HepG2 (cell line): ENCODE data around the gene NAP1L1. TPM values are rescaled to one million over a fixed set of nuclear protein-coding genes. Genes with fewer than 3 reads are reported as not detected.

Experiments used
- CHD2 ChIP-seq: IDR thresholded peaks from 2 replicates; pipeline ENCODE4 v1.6.1; 2011; ENCODE audit warnings: low read depth, low read length, improper control_type of control experiment
- FOXK2 ChIP-seq: fragments of 450-650 bp; IDR thresholded peaks from 2 replicates; pipeline ENCODE4 v1.6.1; 2016
- GPN1 ChIP-seq: sonication (generic); formaldehyde crosslinking; IDR thresholded peaks from 2 replicates; pipeline ENCODE4 v1.5.1; 2020; ENCODE audit warnings: missing genetic modification reagents, borderline replicate concordance
- MAF1 ChIP-seq: sonication (generic); formaldehyde crosslinking; IDR thresholded peaks from 2 replicates; pipeline ENCODE4 v1.5.0; 2020; ENCODE audit warnings: missing genetic modification reagents, borderline replicate concordance
- RBFOX2 ChIP-seq: fragments of 200-400 bp; formaldehyde crosslinking; IDR thresholded peaks from 2 replicates; pipeline ENCODE4 v1.6.1; 2017; ENCODE audit warnings: low read depth, mild to moderate bottlenecking, low read length
- SETDB1 ChIP-seq: sonication (generic); formaldehyde crosslinking; IDR thresholded peaks from 2 replicates; pipeline ENCODE4 v1.5.1; 2020; ENCODE audit warnings: missing genetic modification reagents, mild to moderate bottlenecking, borderline replicate concordance
- ZMYM4 ChIP-seq: sonication (generic); formaldehyde crosslinking; IDR thresholded peaks from 2 replicates; pipeline ENCODE4 v1.8.1; 2023; ENCODE audit warnings: mild to moderate bottlenecking, missing genetic modification reagents
- ZNF138 ChIP-seq: sonication (generic); formaldehyde crosslinking; IDR thresholded peaks from 2 replicates; pipeline ENCODE4 v1.5.0; 2020; ENCODE audit warnings: mild to moderate bottlenecking, low read depth, missing genetic modification reagents
- ZNF367 ChIP-seq: sonication (generic); formaldehyde crosslinking; IDR thresholded peaks from 2 replicates; pipeline ENCODE4 v1.4.0; 2020; ENCODE audit warnings: missing genetic modification reagents, borderline replicate concordance
- ZNF484 ChIP-seq: sonication (generic); formaldehyde crosslinking; IDR thresholded peaks from 2 replicates; pipeline ENCODE4 v1.5.1; 2020; ENCODE audit warnings: mild to moderate bottlenecking, low read depth, missing genetic modification reagents, borderline replicate concordance
- ZNF510 ChIP-seq: sonication (generic); formaldehyde crosslinking; IDR thresholded peaks from 2 replicates; pipeline ENCODE4 v1.4.0; 2020; ENCODE audit warnings: low read depth, mild to moderate bottlenecking, missing genetic modification reagents
- polyA plus RNA-seq, 8 experiments: library from polyadenylated mRNA; depleted of rRNA in 3 of 8; stranded (reverse) in 7 of 8; unstranded in 1 of 8; fragments of >200 nt; fragmentation: Illumina TruSeq in 4 of 8; extraction: Trizol in 4 of 8; gene quantifications; 2 replicates each; pipeline versions ENCODE4 v1.2.1 to v1.2.3, GENCODE V29; 2011 to 2016; ENCODE audit warnings: low read depth in 4 of 8, missing spikeins in 1 of 8, mixed read lengths in 1 of 8; ENCODE audit not compliant: insufficient read depth in 1 of 8
- total RNA-seq, 5 experiments: library from RNA; depleted of rRNA; stranded (reverse); fragments of >200 nt; fragmentation: Illumina TruSeq; extraction: Trizol; gene quantifications; 2 replicates each; pipeline ENCODE4 v1.2.3, GENCODE V29; 2016; ENCODE audit warnings: low read depth in 1 of 5
- TF ChIP-seq, protein P1 (sequence below): sonication (generic); formaldehyde crosslinking; IDR thresholded peaks from 2 replicates; pipeline ENCODE4 v1.4.0; 2020; ENCODE audit warnings: missing genetic modification reagents, borderline replicate concordance
- TF ChIP-seq, protein P2 (sequence below): sonication (generic); formaldehyde crosslinking; IDR thresholded peaks from 2 replicates; pipeline ENCODE4 v1.4.0; 2020; ENCODE audit warnings: missing genetic modification reagents
- TF ChIP-seq, protein P3 (sequence below): sonication (generic); formaldehyde crosslinking; IDR thresholded peaks from 2 replicates; pipeline ENCODE4 v1.8.0; 2022; ENCODE audit warnings: mild to moderate bottlenecking, missing genetic modification reagents
- TF ChIP-seq, protein P4 (sequence below): sonication (generic); formaldehyde crosslinking; IDR thresholded peaks from 2 replicates; pipeline ENCODE4 v1.4.0; 2020; ENCODE audit warnings: missing genetic modification reagents
- TF ChIP-seq, protein P5 (sequence below): sonication (generic); formaldehyde crosslinking; IDR thresholded peaks from 2 replicates; pipeline ENCODE4 v1.5.1; 2020; ENCODE audit warnings: mild to moderate bottlenecking, missing genetic modification reagents, borderline replicate concordance

The NAP1L1 gene
- total and polyA plus RNA-seq, 2 of the 13 experiments (the other 11 are each of a cell fraction or from before 2014, with no cell fraction given), result 207 to 309 TPM

DNA sequence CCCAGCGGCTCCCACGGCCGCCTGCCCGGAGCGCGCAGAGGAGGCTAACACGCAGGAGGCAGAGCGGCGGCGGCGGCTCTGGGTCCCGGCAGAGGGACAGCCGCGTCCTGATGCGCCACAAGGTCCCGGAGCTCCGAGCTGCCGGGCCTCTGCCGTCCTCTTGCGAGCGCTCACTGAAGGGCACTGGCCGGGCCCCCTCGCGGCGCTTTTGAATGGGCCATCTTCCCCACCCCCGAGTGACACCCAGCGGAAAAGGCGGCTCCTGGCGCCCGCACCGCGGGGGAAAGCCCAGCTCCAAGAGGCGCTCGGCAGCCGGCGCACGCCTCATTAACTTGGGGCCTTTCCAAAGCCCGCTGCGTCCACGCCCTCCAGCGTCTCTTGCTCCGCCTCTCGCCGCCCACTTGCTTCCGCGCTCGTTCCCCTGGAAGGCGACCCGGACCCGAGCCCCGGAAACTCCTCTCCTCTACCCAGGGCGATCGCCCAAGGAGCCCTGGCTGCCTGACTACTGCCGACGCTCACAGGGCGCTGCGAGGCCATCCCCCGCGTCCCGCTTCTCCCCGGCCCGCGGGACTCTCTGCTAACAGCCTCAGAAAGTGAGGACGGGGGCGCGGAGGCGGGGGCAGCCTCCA lies 53.0 kb downstream of the NAP1L1 start, which contains the start of gene PHLDA1 (continued):
- TF ChIP-seq ZNF510 (CRISPR knock-in tag) (peak; percentile 40; the same call in 1 of the 2 replicates), GPN1 (CRISPR knock-in tag) (no peak), FOXK2 (no peak), CHD2 (0 out of 2 replicates have a peak, but pooled peaks have one; percentile 13), ZNF138 (CRISPR knock-in tag) (no peak; the same call in none of the 2 replicates), ZNF484 (CRISPR knock-in tag) (no peak), ZMYM4 (peak; percentile 92), RBFOX2 (peak; percentile 100), SETDB1 (no peak), ZNF367 (peak; percentile 91; the same call in 1 of the 2 replicates), MAF1 (CRISPR knock-in tag) (0 out of 2 replicates have a peak, but pooled peaks have one; percentile 68)
- TF ChIP-seq, protein P1, sequence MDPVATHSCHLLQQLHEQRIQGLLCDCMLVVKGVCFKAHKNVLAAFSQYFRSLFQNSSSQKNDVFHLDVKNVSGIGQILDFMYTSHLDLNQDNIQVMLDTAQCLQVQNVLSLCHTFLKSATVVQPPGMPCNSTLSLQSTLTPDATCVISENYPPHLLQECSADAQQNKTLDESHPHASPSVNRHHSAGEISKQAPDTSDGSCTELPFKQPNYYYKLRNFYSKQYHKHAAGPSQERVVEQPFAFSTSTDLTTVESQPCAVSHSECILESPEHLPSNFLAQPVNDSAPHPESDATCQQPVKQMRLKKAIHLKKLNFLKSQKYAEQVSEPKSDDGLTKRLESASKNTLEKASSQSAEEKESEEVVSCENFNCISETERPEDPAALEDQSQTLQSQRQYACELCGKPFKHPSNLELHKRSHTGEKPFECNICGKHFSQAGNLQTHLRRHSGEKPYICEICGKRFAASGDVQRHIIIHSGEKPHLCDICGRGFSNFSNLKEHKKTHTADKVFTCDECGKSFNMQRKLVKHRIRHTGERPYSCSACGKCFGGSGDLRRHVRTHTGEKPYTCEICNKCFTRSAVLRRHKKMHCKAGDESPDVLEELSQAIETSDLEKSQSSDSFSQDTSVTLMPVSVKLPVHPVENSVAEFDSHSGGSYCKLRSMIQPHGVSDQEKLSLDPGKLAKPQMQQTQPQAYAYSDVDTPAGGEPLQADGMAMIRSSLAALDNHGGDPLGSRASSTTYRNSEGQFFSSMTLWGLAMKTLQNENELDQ (CRISPR knock-in tag), result no peak
- TF ChIP-seq, protein P2, sequence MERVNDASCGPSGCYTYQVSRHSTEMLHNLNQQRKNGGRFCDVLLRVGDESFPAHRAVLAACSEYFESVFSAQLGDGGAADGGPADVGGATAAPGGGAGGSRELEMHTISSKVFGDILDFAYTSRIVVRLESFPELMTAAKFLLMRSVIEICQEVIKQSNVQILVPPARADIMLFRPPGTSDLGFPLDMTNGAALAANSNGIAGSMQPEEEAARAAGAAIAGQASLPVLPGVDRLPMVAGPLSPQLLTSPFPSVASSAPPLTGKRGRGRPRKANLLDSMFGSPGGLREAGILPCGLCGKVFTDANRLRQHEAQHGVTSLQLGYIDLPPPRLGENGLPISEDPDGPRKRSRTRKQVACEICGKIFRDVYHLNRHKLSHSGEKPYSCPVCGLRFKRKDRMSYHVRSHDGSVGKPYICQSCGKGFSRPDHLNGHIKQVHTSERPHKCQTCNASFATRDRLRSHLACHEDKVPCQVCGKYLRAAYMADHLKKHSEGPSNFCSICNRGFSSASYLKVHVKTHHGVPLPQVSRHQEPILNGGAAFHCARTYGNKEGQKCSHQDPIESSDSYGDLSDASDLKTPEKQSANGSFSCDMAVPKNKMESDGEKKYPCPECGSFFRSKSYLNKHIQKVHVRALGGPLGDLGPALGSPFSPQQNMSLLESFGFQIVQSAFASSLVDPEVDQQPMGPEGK (CRISPR knock-in tag), result peak; percentile 82
- TF ChIP-seq, protein P3, sequence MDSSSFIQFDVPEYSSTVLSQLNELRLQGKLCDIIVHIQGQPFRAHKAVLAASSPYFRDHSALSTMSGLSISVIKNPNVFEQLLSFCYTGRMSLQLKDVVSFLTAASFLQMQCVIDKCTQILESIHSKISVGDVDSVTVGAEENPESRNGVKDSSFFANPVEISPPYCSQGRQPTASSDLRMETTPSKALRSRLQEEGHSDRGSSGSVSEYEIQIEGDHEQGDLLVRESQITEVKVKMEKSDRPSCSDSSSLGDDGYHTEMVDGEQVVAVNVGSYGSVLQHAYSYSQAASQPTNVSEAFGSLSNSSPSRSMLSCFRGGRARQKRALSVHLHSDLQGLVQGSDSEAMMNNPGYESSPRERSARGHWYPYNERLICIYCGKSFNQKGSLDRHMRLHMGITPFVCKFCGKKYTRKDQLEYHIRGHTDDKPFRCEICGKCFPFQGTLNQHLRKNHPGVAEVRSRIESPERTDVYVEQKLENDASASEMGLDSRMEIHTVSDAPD, result peak; percentile 89
- TF ChIP-seq, protein P4, sequence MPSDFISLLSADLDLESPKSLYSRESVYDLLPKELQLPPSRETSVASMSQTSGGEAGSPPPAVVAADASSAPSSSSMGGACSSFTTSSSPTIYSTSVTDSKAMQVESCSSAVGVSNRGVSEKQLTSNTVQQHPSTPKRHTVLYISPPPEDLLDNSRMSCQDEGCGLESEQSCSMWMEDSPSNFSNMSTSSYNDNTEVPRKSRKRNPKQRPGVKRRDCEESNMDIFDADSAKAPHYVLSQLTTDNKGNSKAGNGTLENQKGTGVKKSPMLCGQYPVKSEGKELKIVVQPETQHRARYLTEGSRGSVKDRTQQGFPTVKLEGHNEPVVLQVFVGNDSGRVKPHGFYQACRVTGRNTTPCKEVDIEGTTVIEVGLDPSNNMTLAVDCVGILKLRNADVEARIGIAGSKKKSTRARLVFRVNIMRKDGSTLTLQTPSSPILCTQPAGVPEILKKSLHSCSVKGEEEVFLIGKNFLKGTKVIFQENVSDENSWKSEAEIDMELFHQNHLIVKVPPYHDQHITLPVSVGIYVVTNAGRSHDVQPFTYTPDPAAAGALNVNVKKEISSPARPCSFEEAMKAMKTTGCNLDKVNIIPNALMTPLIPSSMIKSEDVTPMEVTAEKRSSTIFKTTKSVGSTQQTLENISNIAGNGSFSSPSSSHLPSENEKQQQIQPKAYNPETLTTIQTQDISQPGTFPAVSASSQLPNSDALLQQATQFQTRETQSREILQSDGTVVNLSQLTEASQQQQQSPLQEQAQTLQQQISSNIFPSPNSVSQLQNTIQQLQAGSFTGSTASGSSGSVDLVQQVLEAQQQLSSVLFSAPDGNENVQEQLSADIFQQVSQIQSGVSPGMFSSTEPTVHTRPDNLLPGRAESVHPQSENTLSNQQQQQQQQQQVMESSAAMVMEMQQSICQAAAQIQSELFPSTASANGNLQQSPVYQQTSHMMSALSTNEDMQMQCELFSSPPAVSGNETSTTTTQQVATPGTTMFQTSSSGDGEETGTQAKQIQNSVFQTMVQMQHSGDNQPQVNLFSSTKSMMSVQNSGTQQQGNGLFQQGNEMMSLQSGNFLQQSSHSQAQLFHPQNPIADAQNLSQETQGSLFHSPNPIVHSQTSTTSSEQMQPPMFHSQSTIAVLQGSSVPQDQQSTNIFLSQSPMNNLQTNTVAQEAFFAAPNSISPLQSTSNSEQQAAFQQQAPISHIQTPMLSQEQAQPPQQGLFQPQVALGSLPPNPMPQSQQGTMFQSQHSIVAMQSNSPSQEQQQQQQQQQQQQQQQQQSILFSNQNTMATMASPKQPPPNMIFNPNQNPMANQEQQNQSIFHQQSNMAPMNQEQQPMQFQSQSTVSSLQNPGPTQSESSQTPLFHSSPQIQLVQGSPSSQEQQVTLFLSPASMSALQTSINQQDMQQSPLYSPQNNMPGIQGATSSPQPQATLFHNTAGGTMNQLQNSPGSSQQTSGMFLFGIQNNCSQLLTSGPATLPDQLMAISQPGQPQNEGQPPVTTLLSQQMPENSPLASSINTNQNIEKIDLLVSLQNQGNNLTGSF (CRISPR knock-in tag), result peak; percentile 74
- TF ChIP-seq, protein P5, sequence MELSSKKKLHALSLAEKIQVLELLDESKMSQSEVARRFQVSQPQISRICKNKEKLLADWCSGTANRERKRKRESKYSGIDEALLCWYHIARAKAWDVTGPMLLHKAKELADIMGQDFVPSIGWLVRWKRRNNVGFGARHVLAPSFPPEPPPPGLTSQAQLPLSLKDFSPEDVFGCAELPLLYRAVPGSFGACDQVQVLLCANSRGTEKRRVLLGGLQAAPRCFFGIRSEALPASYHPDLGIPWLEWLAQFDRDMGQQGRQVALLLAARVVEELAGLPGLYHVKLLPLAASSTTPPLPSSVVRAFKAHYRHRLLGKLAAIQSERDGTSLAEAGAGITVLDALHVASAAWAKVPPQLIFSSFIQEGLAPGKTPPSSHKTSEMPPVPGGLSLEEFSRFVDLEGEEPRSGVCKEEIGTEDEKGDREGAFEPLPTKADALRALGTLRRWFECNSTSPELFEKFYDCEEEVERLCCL, result no peak; the same call in 1 of the 2 replicates
